Peyer's patch (tissue), 4 donors: Measurements from ENCODE around the gene DOLPP1. TPM values are rescaled to one million over a fixed set of nuclear protein-coding genes. Genes with fewer than 3 reads are reported as not detected.
A peak's percentile ranks its signal among the peaks of the same experiment; 100 is the strongest.

Experiments used
- DNase-seq, 3 donors: peaks; one replicate each; pipeline ENCODE4 v3.0.0-alpha.2; 2017 to 2019
- H3K27ac ChIP-seq, 4 donors: fragments of 200-600 bp; sonication (generic); one replicate each; pipeline ENCODE4 v1.5.1; 2016 to 2019
- H3K27me3 ChIP-seq, 2 donors: fragments of 200-600 bp; sonication (generic); one replicate each; pipeline ENCODE4 v1.5.1; 2019
- H3K36me3 ChIP-seq, 3 donors: fragments of 200-600 bp; sonication (generic); one replicate each; pipeline ENCODE4 v1.5.1; 2016 to 2019
- H3K4me1 ChIP-seq, 4 donors: fragments of 200-600 bp; sonication (generic); one replicate each; pipeline ENCODE4 v1.5.1; 2016 to 2019
- H3K4me3 ChIP-seq, 4 donors: fragments of 200-600 bp; sonication (generic); 1 replicate in 3 of 4; 2 replicates in 1 of 4; pipeline ENCODE4 v1.5.1; 2016 to 2019; ENCODE audit warnings: mild to moderate bottlenecking in 1 of 4
- H3K9me3 ChIP-seq, 4 donors: fragments of 200-600 bp; sonication (generic); one replicate each; pipeline ENCODE4 v1.5.1; 2016 to 2019; ENCODE audit warnings: mild to moderate bottlenecking in 1 of 4
- CTCF ChIP-seq, 6 experiments: fragments of 450-650 bp in 4 of 6; fragments of 200-600 bp in 2 of 6; sonication (generic) in 1 of 6; IDR thresholded peaks; one replicate each; pipeline ENCODE4 v1.5.1; 2017 to 2019; ENCODE audit warnings: antibody characterized with exemption in 6 of 6, mild to moderate bottlenecking in 3 of 6, moderate library complexity in 1 of 6
- POLR2A ChIP-seq, 2 donors: fragments of 450-650 bp; IDR thresholded peaks; one replicate each; pipeline ENCODE4 v1.5.1; 2017; ENCODE audit warnings: antibody characterized with exemption in 2 of 2, mild to moderate bottlenecking in 2 of 2, moderate library complexity in 2 of 2
- total RNA-seq, 4 donors: library from RNA; depleted of rRNA; stranded (reverse); fragments of >200 nt; gene quantifications; one replicate each; pipeline ENCODE4 v1.1.0, GENCODE V29; 2016

The DOLPP1 gene
- total RNA-seq, 4 donors from 2014 or later = 37.6 to 53.9 (median 46.1) TPM; not detected in 1

GRCh38 chr9:129079829-129080228 lies 1.1 kb upstream of the DOLPP1 start:
- DNase-seq = no peak
- no peaks in the 10 kb centered on the region for H3K9me3 ChIP-seq
- H3K27ac ChIP-seq = peak overlapping the region; percentile 72 to 96 (median 90)
- no peaks in the 10 kb centered on the region for H3K27me3 ChIP-seq
- H3K4me1 ChIP-seq = peaks cover 0 to 54% (median 15%) of the 10 kb centered on the region in 4 donors
- peaks cover 0 to 4% (median 0%) of the 10 kb centered on the region in 3 donors for H3K36me3 ChIP-seq
- H3K4me3 ChIP-seq = peak overlapping the region in 2 of 4 donors; percentile 66 to 76
- TF ChIP-seq CTCF (IDR thresholded peaks at IDR 0.05) (no peak), POLR2A (IDR thresholded peaks at IDR 0.05) (no peak)

GRCh38 chr9:129080298-129080600 lies 662 bp upstream of the DOLPP1 start:
- no peak for DNase-seq
- Histone ChIP-seq H3K4me3 (peak overlapping the region; percentile 66 to 91 (median 78)), H3K27ac (peak overlapping the region; percentile 72 to 96 (median 90)), H3K36me3 (peaks cover 0 to 8% (median 0%) of the 10 kb centered on the region in 3 donors), H3K4me1 (peaks cover 0 to 54% (median 15%) of the 10 kb centered on the region in 4 donors), H3K9me3 (no peaks in the 10 kb centered on the region), H3K27me3 (no peaks in the 10 kb centered on the region)
- no peak for TF ChIP-seq POLR2A (IDR thresholded peaks at IDR 0.05)
- TF ChIP-seq CTCF (IDR thresholded peaks at IDR 0.05) = no peak

GRCh38 chr9:129081388-129081904 lies 535 bp downstream of the DOLPP1 start:
- Histone ChIP-seq H3K4me1 (peaks cover 0 to 51% (median 15%) of the 10 kb centered on the region in 4 donors), H3K27me3 (no peaks in the 10 kb centered on the region), H3K36me3 (peaks cover 0 to 20% (median 0%) of the 10 kb centered on the region in 3 donors), H3K4me3 (peak overlapping the region; percentile 66 to 91 (median 78)), H3K9me3 (no peaks in the 10 kb centered on the region), H3K27ac (peak overlapping the region; percentile 84 to 96 (median 90))
- no peak for DNase-seq
- TF ChIP-seq CTCF (IDR thresholded peaks at IDR 0.05) = no peak
- TF ChIP-seq POLR2A (IDR thresholded peaks at IDR 0.05) = no peak

- H3K27ac ChIP-seq = peak overlapping the region in 1 of 4 donors; percentile 81
- peak in 2 of 3 donors; percentile 68 to 76 for DNase-seq
- H3K36me3 ChIP-seq = peaks cover 0 to 45% (median 0%) of the 10 kb centered on the region in 3 donors
Observed at GRCh38 chr9:129084087-129084486, 3.2 kb downstream of the DOLPP1 start.

GRCh38 chr9:129089246-129089645 lies 8.3 kb downstream of the DOLPP1 start:
- Histone ChIP-seq H3K4me1 (no peaks in the 10 kb centered on the region), H3K36me3 (peaks cover 0 to 59% (median 0%) of the 10 kb centered on the region in 3 donors), H3K9me3 (no peaks in the 10 kb centered on the region), H3K4me3 (no peak overlapping the region), H3K27me3 (no peaks in the 10 kb centered on the region), H3K27ac (no peak overlapping the region)
- DNase-seq = no peak
- TF ChIP-seq POLR2A (IDR thresholded peaks at IDR 0.05) (no peak), CTCF (IDR thresholded peaks at IDR 0.05) (no peak)

More at GRCh38 chr9:129084087-129084486, 3.2 kb downstream of the DOLPP1 start:
- Histone ChIP-seq H3K9me3 (no peaks in the 10 kb centered on the region), H3K4me3 (no peak overlapping the region), H3K27me3 (no peaks in the 10 kb centered on the region), H3K4me1 (peaks cover 0 to 39% (median 15%) of the 10 kb centered on the region in 4 donors)
- TF ChIP-seq CTCF (IDR thresholded peaks at IDR 0.05) (no peak), POLR2A (IDR thresholded peaks at IDR 0.05) (peak; percentile 33 to 75)
